Lower leg skin (tissue), 3 donors: Measurements from ENCODE around the gene CERK.

ENCODE experiments used
- POLR2A ChIP-seq, 2 donors: fragments of 450-650 bp; IDR thresholded peaks; one replicate each; pipeline ENCODE4 v1.6.1; 2016 to 2017; ENCODE audit warnings: antibody characterized with exemption in 2 of 2, mild to moderate bottlenecking in 1 of 2, moderate library complexity in 1 of 2
- TF ChIP-seq, protein P1 (sequence below), 3 donors: fragments of 450-650 bp; IDR thresholded peaks; one replicate each; pipeline ENCODE4 v1.5.1; 2016; ENCODE audit warnings: antibody characterized with exemption in 3 of 3, mild to moderate bottlenecking in 3 of 3, moderate library complexity in 2 of 3

DNA sequence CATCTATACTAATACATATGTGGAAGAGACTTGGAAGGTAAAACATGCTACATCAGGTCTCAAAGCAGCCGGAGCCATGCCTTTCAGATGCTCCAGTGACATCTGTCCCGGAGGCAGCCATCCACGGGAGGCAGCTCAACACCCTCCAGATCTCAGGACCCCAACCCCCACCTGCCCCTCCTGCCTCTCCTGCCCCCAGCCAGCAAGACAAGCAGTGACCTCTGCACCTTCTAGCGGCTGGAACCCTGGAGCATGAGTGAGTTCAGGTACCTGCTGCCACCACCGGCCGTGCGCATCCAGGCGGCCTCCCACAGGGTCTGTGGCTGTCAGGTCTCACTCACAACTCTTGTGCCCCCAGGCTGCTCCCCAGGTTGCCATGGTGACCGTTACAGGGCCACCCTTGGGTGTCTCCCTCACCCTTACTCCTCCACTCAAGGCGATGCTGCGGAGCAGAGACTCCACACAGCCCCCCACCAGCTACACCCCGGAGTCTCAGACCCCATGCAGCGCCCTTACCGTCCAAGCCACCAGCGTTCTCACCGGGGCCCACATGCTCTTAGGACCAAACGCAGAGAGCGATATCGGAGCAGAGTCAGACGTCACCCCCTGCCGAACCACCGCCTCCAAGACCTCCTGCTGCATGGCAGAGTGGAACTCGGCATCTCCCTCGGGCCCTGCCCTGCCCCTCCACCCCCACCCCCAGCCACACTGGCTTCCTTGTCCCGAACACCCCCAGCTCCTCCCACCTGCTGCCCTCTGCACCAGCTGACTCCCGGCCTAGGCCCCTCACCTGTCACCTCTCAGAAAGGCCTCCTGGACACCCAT, 34.7 kb downstream of the CERK start:
- TF ChIP-seq, protein P1, sequence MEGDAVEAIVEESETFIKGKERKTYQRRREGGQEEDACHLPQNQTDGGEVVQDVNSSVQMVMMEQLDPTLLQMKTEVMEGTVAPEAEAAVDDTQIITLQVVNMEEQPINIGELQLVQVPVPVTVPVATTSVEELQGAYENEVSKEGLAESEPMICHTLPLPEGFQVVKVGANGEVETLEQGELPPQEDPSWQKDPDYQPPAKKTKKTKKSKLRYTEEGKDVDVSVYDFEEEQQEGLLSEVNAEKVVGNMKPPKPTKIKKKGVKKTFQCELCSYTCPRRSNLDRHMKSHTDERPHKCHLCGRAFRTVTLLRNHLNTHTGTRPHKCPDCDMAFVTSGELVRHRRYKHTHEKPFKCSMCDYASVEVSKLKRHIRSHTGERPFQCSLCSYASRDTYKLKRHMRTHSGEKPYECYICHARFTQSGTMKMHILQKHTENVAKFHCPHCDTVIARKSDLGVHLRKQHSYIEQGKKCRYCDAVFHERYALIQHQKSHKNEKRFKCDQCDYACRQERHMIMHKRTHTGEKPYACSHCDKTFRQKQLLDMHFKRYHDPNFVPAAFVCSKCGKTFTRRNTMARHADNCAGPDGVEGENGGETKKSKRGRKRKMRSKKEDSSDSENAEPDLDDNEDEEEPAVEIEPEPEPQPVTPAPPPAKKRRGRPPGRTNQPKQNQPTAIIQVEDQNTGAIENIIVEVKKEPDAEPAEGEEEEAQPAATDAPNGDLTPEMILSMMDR (IDR thresholded peaks at IDR 0.05), result no peak
- TF ChIP-seq POLR2A (IDR thresholded peaks at IDR 0.05), result no peak
